Colonic mucosa (tissue), 4 donors: ENCODE data around the gene AZIN2. TPM values are rescaled to one million over a fixed set of nuclear protein-coding genes. Genes with fewer than 3 reads are reported as not detected.
"Not testable (repeated sequence)": the region's sequence is repeated elsewhere in the genome, so short reads cannot be mapped to it uniquely, and the experiment has no call there.

Source experiments
- DNase-seq: peaks from one replicate; pipeline ENCODE4 v3.0.0-alpha.2; 2020
- H3K27ac ChIP-seq: fragments of 200-600 bp; one replicate; pipeline ENCODE4 v1.8.0; 2021
- H3K27me3 ChIP-seq: fragments of 200-600 bp; one replicate; pipeline ENCODE4 v1.8.0; 2021
- H3K36me3 ChIP-seq: fragments of 200-600 bp; one replicate; pipeline ENCODE4 v1.8.0; 2021
- H3K4me1 ChIP-seq: fragments of 200-600 bp; one replicate; pipeline ENCODE4 v1.8.0; 2021; ENCODE audit warnings: mild to moderate bottlenecking
- H3K4me3 ChIP-seq: fragments of 200-600 bp; one replicate; pipeline ENCODE4 v1.8.0; 2021
- H3K9ac ChIP-seq, 2 donors: one replicate each; pipeline ENCODE4 v1.7.0; 2013; ENCODE audit warnings: control low read depth in 2 of 2, low read depth in 2 of 2, low read length in 2 of 2
- H3K9me3 ChIP-seq: fragments of 200-600 bp; one replicate; pipeline ENCODE4 v1.8.0; 2021
- CTCF ChIP-seq: fragments of 200-600 bp; IDR thresholded peaks from one replicate; pipeline ENCODE4 v1.8.0; 2022; ENCODE audit warnings: antibody characterized with exemption, mild to moderate bottlenecking
- intact Hi-C: fragments of 100-400 bp; cut with DNase I; formaldehyde crosslinking; loops from one replicate; pipeline ENCODE4 v1.14.1; 2022
- total RNA-seq, 2 donors: library from RNA; stranded (reverse); fragmentation: NEBNext Ultra II Directional in 1 of 2; extraction: Animal tissue kit (Norgen Biotek cat#: 25700) in 1 of 2; gene quantifications; one replicate each; pipeline ENCODE4 v1.2.1, GENCODE V29; 2021
- donor health status: healthy.
- donor health status: DM: no; HTN: no; CAD: no.
- donor health status: DM: no; HTN: no; CAD: no.

AZIN2 gene
- total RNA-seq, 2 donors from 2014 or later: 10.2 to 21.4 TPM

- no peak overlapping the region for H3K9ac ChIP-seq
- H3K4me1 ChIP-seq: no peaks in the 10 kb centered on the region
- H3K4me3 ChIP-seq: no peak overlapping the region
- no peak overlapping the region for H3K27ac ChIP-seq
- no peaks in the 10 kb centered on the region for H3K36me3 ChIP-seq
- DNase-seq: no peak
- intact Hi-C loops: no loop called here
- no peak for TF ChIP-seq CTCF
- peaks cover 3% of the 10 kb centered on the region for H3K9me3 ChIP-seq
- no peaks in the 10 kb centered on the region for H3K27me3 ChIP-seq
These were observed 19.1 kb upstream of the AZIN2 start for GRCh38 chr1:33061834-33062233.

- H3K4me3 ChIP-seq, H3K36me3 ChIP-seq, H3K9ac ChIP-seq, intact Hi-C loops, H3K27me3 ChIP-seq, DNase-seq, H3K27ac ChIP-seq, H3K4me1 ChIP-seq, H3K9me3 ChIP-seq: not testable (repeated sequence)
These were observed 16.7 kb upstream of the AZIN2 start for GRCh38 chr1:33064284-33064683.

- DNase-seq: no peak
- H3K36me3 ChIP-seq: no peaks in the 10 kb centered on the region
- H3K27me3 ChIP-seq: no peaks in the 10 kb centered on the region
- TF ChIP-seq CTCF: no peak
- H3K9ac ChIP-seq: no peak overlapping the region
- H3K4me1 ChIP-seq: no peaks in the 10 kb centered on the region
- no peak overlapping the region for H3K4me3 ChIP-seq
- H3K27ac ChIP-seq: no peak overlapping the region
- peaks cover 3% of the 10 kb centered on the region for H3K9me3 ChIP-seq
- intact Hi-C loops: no loop called here
These were observed 15.7 kb upstream of the AZIN2 start for GRCh38 chr1:33065301-33065700.

GRCh38 chr1:33066477-33066876 is 14.5 kb upstream of the AZIN2 start:
- DNase-seq, H3K9me3 ChIP-seq, H3K27ac ChIP-seq, H3K27me3 ChIP-seq, H3K4me1 ChIP-seq, H3K9ac ChIP-seq, intact Hi-C loops, H3K36me3 ChIP-seq, H3K4me3 ChIP-seq: not testable (repeated sequence)

GRCh38 chr1:33068108-33068507 is 12.8 kb upstream of the AZIN2 start:
- intact Hi-C loops, H3K36me3 ChIP-seq, H3K4me1 ChIP-seq, H3K9me3 ChIP-seq, H3K4me3 ChIP-seq, DNase-seq, H3K27me3 ChIP-seq, H3K9ac ChIP-seq, H3K27ac ChIP-seq: not testable (repeated sequence)

- H3K9me3 ChIP-seq: no peaks in the 10 kb centered on the region
- no peak for TF ChIP-seq CTCF
- H3K27ac ChIP-seq: no peak overlapping the region
- H3K9ac ChIP-seq: no peak overlapping the region
- DNase-seq: no peak
- no peaks in the 10 kb centered on the region for H3K27me3 ChIP-seq
- no peak overlapping the region for H3K4me3 ChIP-seq
- no peaks in the 10 kb centered on the region for H3K4me1 ChIP-seq
- H3K36me3 ChIP-seq: no peaks in the 10 kb centered on the region
- intact Hi-C loops: no loop called here
These were observed 10.3 kb upstream of the AZIN2 start for GRCh38 chr1:33070628-33071027.

- Histone ChIP-seq H3K4me1 (no peaks in the 10 kb centered on the region), H3K27me3 (no peaks in the 10 kb centered on the region), H3K9me3 (no peaks in the 10 kb centered on the region), H3K9ac (no peak overlapping the region), H3K36me3 (no peaks in the 10 kb centered on the region), H3K4me3 (no peak overlapping the region), H3K27ac (no peak overlapping the region)
- no peak for TF ChIP-seq CTCF
- intact Hi-C loops: no loop called here
- DNase-seq: no peak
These were observed 8.2 kb upstream of the AZIN2 start for GRCh38 chr1:33072707-33073106.
